PC-9 (cell line): ENCODE results near the gene TTLL8. TPM values are rescaled to one million over a fixed set of nuclear protein-coding genes. Genes with fewer than 3 reads are reported as not detected.

Experiments
- BruUV-seq: library from RNA; stranded (reverse); fragments of 400-500 nt; replicated peaks from 2 replicates; lab custom pipeline; 2021; lab: Mats Ljungman, UMichigan
- CTCF ChIA-PET: fragments of 300-600 bp; sonication (Branson Sonifier 250); formaldehyde crosslinking; loops from one replicate; lab custom pipeline; 2022; ENCODE audit warnings: antibody characterized with exemption; lab: Charles Lee
- POLR2A ChIA-PET: fragments of 300-600 bp; sonication (Branson Sonifier 250); formaldehyde crosslinking; loops from one replicate; lab custom pipeline; 2022; ENCODE audit warnings: antibody characterized with exemption; ENCODE audit not compliant: unreplicated experiment; lab: Charles Lee
- DNase-seq, 2 experiments: peaks; one replicate each; pipeline versions ENCODE4 v3.0.0 to v3.0.0-alpha.2; 2015 to 2022; ENCODE audit warnings: mixed read lengths in 1 of 2
- H2AFZ ChIP-seq: fragments of 200-600 bp; sonication (generic); 2 replicates; pipeline ENCODE4 v1.8.1; 2017; ENCODE audit warnings: antibody characterized with exemption
- H3F3A ChIP-seq: fragments of 200-600 bp; sonication (generic); 2 replicates; pipeline ENCODE4 v1.8.1; 2017; ENCODE audit warnings: antibody characterized with exemption, mild to moderate bottlenecking, low read depth; ENCODE audit not compliant: insufficient read depth
- H3K27ac ChIP-seq: fragments of 200-600 bp; sonication (generic); 2 replicates; pipeline ENCODE4 v1.6.1; 2016; ENCODE audit warnings: mixed run types
- H3K27me3 ChIP-seq: fragments of 200-600 bp; sonication (generic); 2 replicates; pipeline ENCODE4 v1.6.1; 2016; ENCODE audit warnings: low read depth, mixed run types; ENCODE audit not compliant: insufficient read depth
- H3K36me3 ChIP-seq: fragments of 200-600 bp; sonication (generic); 2 replicates; pipeline ENCODE4 v1.6.1; 2016; ENCODE audit warnings: low read depth, mixed run types
- H3K4me1 ChIP-seq: fragments of 200-600 bp; sonication (generic); replicated peaks from 2 replicates; pipeline ENCODE4 v1.6.1; 2016; ENCODE audit warnings: mixed run types; ENCODE audit not compliant: insufficient read depth
- H3K4me2 ChIP-seq: fragments of 200-600 bp; sonication (generic); 2 replicates; pipeline ENCODE4 v1.6.1; 2017; ENCODE audit warnings: mixed run types
- H3K4me3 ChIP-seq: fragments of 200-600 bp; sonication (generic); 2 replicates; pipeline ENCODE4 v1.6.1; 2016; ENCODE audit warnings: mixed run types
- H3K79me2 ChIP-seq: fragments of 200-600 bp; sonication (generic); 2 replicates; pipeline ENCODE4 v1.6.1; 2017; ENCODE audit warnings: low read depth, mixed run types
- H3K9me2 ChIP-seq: fragments of 200-600 bp; sonication (generic); 2 replicates; pipeline ENCODE4 v1.8.1; 2017; ENCODE audit warnings: mild to moderate bottlenecking; ENCODE audit not compliant: insufficient read depth
- H3K9me3 ChIP-seq: fragments of 200-600 bp; sonication (generic); 2 replicates; pipeline ENCODE4 v1.8.1; 2016; ENCODE audit warnings: low read depth; ENCODE audit not compliant: insufficient read depth
- H4K20me1 ChIP-seq: fragments of 200-600 bp; sonication (generic); 2 replicates; pipeline ENCODE4 v1.8.1; 2017; ENCODE audit not compliant: insufficient read depth
- EZH2 ChIP-seq: fragments of 200-600 bp; sonication (generic); IDR thresholded peaks from 2 replicates; pipeline ENCODE4 v1.8.0; 2017; ENCODE audit warnings: antibody characterized with exemption, low read depth
- intact Hi-C: fragments of 100-400 bp; cut with micrococcal nuclease; formaldehyde crosslinking; loops from one replicate; pipeline ENCODE4 v1.10.0; 2022; ENCODE audit not compliant: unreplicated experiment
- total RNA-seq: library from RNA; stranded (reverse); gene quantifications from 2 replicates; pipeline ENCODE4 v1.2.3, GENCODE V29; 2021
- TF ChIP-seq, protein P1 (sequence below): fragments of 200-600 bp; sonication (generic); conservative IDR thresholded peaks from 2 replicates; pipeline ENCODE4 v1.6.1; 2017; ENCODE audit warnings: mixed run types, antibody characterized with exemption, mild to moderate bottlenecking, moderate library complexity

The TTLL8 gene
- total RNA-seq, 1 experiment from 2014 or later = not detected

DNA sequence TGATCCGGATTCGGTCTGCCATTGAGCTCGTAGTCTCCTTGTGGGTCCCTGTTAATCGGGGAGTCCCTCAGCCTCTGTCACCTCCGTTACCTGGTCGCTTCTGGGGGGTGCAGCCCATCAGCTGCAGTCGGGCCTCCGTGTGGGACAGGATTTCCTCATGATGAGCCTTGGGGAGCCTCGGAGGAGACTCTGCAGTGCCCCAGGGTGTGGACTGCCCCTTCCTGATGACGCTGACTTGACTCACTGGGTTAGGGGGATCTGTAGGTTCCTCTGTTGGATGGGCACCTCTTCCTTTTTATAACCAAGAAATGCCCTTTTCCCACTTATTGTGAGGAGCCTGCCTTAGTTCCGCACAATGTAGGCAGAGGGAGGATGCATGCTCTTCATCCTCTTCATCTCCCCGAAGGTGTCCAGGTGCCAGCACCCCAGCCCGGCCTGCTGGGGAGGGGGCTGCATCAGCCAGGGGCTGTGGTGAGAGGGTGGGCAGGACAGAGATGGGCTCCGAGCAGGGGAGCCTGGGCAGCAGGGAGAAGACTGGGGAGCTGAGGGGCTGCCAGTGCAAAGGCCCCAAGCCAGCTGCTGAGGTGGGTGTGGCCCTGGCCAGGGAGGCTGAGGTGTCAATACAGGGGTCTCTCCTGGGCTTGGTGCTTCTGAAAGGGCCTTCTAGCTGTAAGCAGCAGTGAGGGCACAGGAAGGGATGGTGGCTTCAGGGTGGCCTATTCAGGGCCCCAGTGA lies 13.5 kb upstream of the TTLL8 start:
- H3K4me1 ChIP-seq = no peaks in the 10 kb centered on the region
- BruUV-seq = no TSS peak
- H3K9me3 ChIP-seq = no peaks in the 10 kb centered on the region
- no peaks in the 10 kb centered on the region for H3K79me2 ChIP-seq
- H3K9me2 ChIP-seq = no peaks in the 10 kb centered on the region
- TF ChIP-seq, protein P1, sequence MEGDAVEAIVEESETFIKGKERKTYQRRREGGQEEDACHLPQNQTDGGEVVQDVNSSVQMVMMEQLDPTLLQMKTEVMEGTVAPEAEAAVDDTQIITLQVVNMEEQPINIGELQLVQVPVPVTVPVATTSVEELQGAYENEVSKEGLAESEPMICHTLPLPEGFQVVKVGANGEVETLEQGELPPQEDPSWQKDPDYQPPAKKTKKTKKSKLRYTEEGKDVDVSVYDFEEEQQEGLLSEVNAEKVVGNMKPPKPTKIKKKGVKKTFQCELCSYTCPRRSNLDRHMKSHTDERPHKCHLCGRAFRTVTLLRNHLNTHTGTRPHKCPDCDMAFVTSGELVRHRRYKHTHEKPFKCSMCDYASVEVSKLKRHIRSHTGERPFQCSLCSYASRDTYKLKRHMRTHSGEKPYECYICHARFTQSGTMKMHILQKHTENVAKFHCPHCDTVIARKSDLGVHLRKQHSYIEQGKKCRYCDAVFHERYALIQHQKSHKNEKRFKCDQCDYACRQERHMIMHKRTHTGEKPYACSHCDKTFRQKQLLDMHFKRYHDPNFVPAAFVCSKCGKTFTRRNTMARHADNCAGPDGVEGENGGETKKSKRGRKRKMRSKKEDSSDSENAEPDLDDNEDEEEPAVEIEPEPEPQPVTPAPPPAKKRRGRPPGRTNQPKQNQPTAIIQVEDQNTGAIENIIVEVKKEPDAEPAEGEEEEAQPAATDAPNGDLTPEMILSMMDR = no peak
- TF ChIP-seq EZH2 = no peak
- H3K27ac ChIP-seq = no peak overlapping the region
- no peak overlapping the region for H2AFZ ChIP-seq
- no peak overlapping the region for H3K4me3 ChIP-seq
- no peaks in the 10 kb centered on the region for H3K36me3 ChIP-seq
- H3F3A ChIP-seq = no peaks in the 10 kb centered on the region
- H3K27me3 ChIP-seq = peaks cover 11% of the 10 kb centered on the region; the same call in 1 of the 2 replicates
- ChIA-PET CTCF (no interaction called here), POLR2A (no interaction called here)
- H4K20me1 ChIP-seq = no peaks in the 10 kb centered on the region; the same call in 1 of the 2 replicates
- no peak overlapping the region for H3K4me2 ChIP-seq
- no peak for DNase-seq
- intact Hi-C loops = no loop called here

DNA sequence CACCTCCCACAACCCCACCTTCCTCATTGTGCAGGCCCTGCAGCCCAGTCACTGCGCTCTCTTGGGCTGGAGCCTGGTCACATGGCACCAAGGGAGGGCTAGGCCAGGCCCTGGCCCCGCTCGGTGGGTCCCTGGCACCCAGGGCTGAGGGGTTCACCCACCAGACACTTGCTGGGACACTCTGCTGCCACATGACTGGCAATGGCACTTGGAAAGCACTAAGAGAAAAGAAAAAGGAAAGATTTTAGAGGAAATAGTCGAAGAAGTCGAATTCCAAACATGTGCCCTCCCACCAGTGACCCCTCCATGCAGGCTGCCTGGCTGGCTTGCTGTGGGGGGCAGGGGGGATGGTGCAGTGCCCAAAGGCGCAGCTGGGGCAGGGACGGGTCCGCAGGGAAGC lies 12.3 kb upstream of the TTLL8 start:
- no TSS peak for BruUV-seq
- no peak overlapping the region for H3K27ac ChIP-seq
- H3F3A ChIP-seq = no peaks in the 10 kb centered on the region
- H4K20me1 ChIP-seq = no peaks in the 10 kb centered on the region; the same call in 1 of the 2 replicates
- DNase-seq = no peak
- intact Hi-C loops = no loop called here
- H3K79me2 ChIP-seq = no peaks in the 10 kb centered on the region
- H3K4me2 ChIP-seq = no peak overlapping the region
- H3K4me1 ChIP-seq = no peaks in the 10 kb centered on the region
- POLR2A ChIA-PET = no interaction called here
- H3K9me2 ChIP-seq = no peaks in the 10 kb centered on the region
- H3K4me3 ChIP-seq = no peak overlapping the region
- H3K36me3 ChIP-seq = no peaks in the 10 kb centered on the region
- H3K27me3 ChIP-seq = peaks cover 18% of the 10 kb centered on the region
- CTCF ChIA-PET = no interaction called here
- TF ChIP-seq, protein P1 = no peak
- no peak for TF ChIP-seq EZH2
- H2AFZ ChIP-seq = no peak overlapping the region
- no peaks in the 10 kb centered on the region for H3K9me3 ChIP-seq

DNA sequence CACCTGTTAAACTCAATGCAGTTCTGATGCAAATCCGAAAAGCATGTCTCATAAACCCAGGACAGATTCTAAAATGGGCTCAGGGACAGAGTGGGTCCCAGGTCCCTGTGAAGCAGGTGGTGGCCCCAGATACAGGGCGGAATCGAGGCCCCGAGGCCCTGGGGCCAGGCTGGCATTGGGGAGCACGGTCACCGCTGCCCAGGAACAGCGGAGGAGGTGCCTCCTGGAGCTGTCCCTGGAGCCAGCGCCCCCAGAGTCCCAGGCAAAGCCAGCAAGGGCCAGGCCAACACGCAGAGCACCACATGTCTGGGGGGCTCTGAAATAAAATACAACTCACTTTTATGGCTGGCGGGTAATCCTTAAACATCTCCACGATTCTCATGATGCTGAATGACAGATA lies 10.0 kb upstream of the TTLL8 start:
- TF ChIP-seq, protein P1 = no peak
- no peak for TF ChIP-seq EZH2
- H3K9me2 ChIP-seq = no peaks in the 10 kb centered on the region

More for the DNA sequence above, 10.0 kb upstream of the TTLL8 start:
- no peaks in the 10 kb centered on the region for H3F3A ChIP-seq
- H3K27me3 ChIP-seq = peaks cover 29% of the 10 kb centered on the region
- no peak overlapping the region for H3K27ac ChIP-seq
- H3K9me3 ChIP-seq = no peaks in the 10 kb centered on the region
- H3K36me3 ChIP-seq = no peaks in the 10 kb centered on the region
- CTCF ChIA-PET = no interaction called here
- H3K4me1 ChIP-seq = no peaks in the 10 kb centered on the region
- BruUV-seq = no TSS peak
- POLR2A ChIA-PET = no interaction called here
- no peak for DNase-seq
- intact Hi-C loops = no loop called here
- H2AFZ ChIP-seq = no peak overlapping the region
- no peak overlapping the region for H3K4me2 ChIP-seq
- no peak overlapping the region for H3K4me3 ChIP-seq
- no peaks in the 10 kb centered on the region for H3K79me2 ChIP-seq
- no peaks in the 10 kb centered on the region for H4K20me1 ChIP-seq
